Measurements from ENCODE around the gene LRMDA.

Gene LRMDA

GRCh38 chr10:76354212-76354738 lies 922.9 kb downstream of the LRMDA start:
- Histone ChIP-seq H3K9me3 (ENCODE audit: control insufficient read depth, insufficient read depth, low read length) (no peaks in the 10 kb centered on the region), H3K4me3 (ENCODE audit: low read length) (no peak overlapping the region), H3K27me3 (ENCODE audit: control insufficient read depth, insufficient read depth, low read length) (no peaks in the 10 kb centered on the region), H3K36me3 (ENCODE audit: control insufficient read depth, insufficient read depth, low read length) (no peaks in the 10 kb centered on the region), H3K4me1 (ENCODE audit: control insufficient read depth, insufficient read depth, low read length) (no peaks in the 10 kb centered on the region), H3K27ac (ENCODE audit: low read length) (no peak overlapping the region)
- no peak for DNase-seq (ENCODE audit: low read depth, low spot score)
- no CpG with 5 or more reads among the region's 2 CpGs for WGBS (ENCODE audit: insufficient coverage, insufficient read length)

DNA sequence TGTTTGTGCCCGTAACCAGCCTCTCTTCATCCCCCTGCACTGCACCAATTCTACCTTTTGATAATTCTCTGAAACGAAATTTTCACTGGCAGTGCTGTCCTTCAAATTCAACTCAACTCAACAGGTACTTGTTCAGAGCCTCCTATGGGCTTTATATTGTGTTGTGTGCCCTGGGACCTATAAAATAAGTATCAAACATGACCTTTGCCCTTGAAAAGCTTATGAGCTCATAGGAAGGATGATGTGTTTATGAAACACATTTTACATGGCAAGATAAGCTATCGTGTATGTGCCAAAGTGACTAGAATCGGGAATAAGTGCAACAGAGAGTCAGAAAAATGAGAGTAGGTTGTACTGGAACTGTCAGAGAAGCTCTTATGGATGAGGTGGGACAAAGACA lies 923.5 kb downstream of the LRMDA start:
- Histone ChIP-seq H3K36me3 (ENCODE audit: control insufficient read depth, insufficient read depth, low read length) (no peaks in the 10 kb centered on the region), H3K9me3 (ENCODE audit: control insufficient read depth, insufficient read depth, low read length) (no peaks in the 10 kb centered on the region), H3K27ac (ENCODE audit: low read length) (no peak overlapping the region), H3K4me1 (ENCODE audit: control insufficient read depth, insufficient read depth, low read length) (no peaks in the 10 kb centered on the region), H3K27me3 (ENCODE audit: control insufficient read depth, insufficient read depth, low read length) (no peaks in the 10 kb centered on the region), H3K4me3 (ENCODE audit: low read length) (no peak overlapping the region)
- WGBS (ENCODE audit: insufficient coverage, insufficient read length): no CpG with 5 or more reads among the region's 4 CpGs
- no peak for DNase-seq (ENCODE audit: low read depth, low spot score)

GRCh38 chr10:76356557-76356956 lies 925.1 kb downstream of the LRMDA start:
- no peaks in the 10 kb centered on the region for H3K36me3 ChIP-seq (ENCODE audit: control insufficient read depth, insufficient read depth, low read length)
- no peak for DNase-seq (ENCODE audit: low read depth, low spot score)
- H3K4me1 ChIP-seq (ENCODE audit: control insufficient read depth, insufficient read depth, low read length): no peaks in the 10 kb centered on the region
- WGBS (ENCODE audit: insufficient coverage, insufficient read length): no CpG with 5 or more reads among the region's 4 CpGs
- no peak overlapping the region for H3K27ac ChIP-seq (ENCODE audit: low read length)
- H3K4me3 ChIP-seq (ENCODE audit: low read length): no peak overlapping the region
- H3K27me3 ChIP-seq (ENCODE audit: control insufficient read depth, insufficient read depth, low read length): no peaks in the 10 kb centered on the region
- H3K9me3 ChIP-seq (ENCODE audit: control insufficient read depth, insufficient read depth, low read length): no peaks in the 10 kb centered on the region

GRCh38 chr10:76357726-76358415 lies 926.4 kb downstream of the LRMDA start:
- no CpG with 5 or more reads among the region's 8 CpGs for WGBS (ENCODE audit: insufficient coverage, insufficient read length)
- H3K27ac ChIP-seq (ENCODE audit: low read length): no peak overlapping the region
- no peak for DNase-seq (ENCODE audit: low read depth, low spot score)
- no peaks in the 10 kb centered on the region for H3K36me3 ChIP-seq (ENCODE audit: control insufficient read depth, insufficient read depth, low read length)
- no peaks in the 10 kb centered on the region for H3K27me3 ChIP-seq (ENCODE audit: control insufficient read depth, insufficient read depth, low read length)
- H3K9me3 ChIP-seq (ENCODE audit: control insufficient read depth, insufficient read depth, low read length): no peaks in the 10 kb centered on the region
- H3K4me3 ChIP-seq (ENCODE audit: low read length): no peak overlapping the region
- H3K4me1 ChIP-seq (ENCODE audit: control insufficient read depth, insufficient read depth, low read length): no peaks in the 10 kb centered on the region

GRCh38 chr10:76358743-76359395 lies 927.4 kb downstream of the LRMDA start:
- no peak for DNase-seq (ENCODE audit: low read depth, low spot score)
- Histone ChIP-seq H3K4me1 (ENCODE audit: control insufficient read depth, insufficient read depth, low read length) (no peaks in the 10 kb centered on the region), H3K27me3 (ENCODE audit: control insufficient read depth, insufficient read depth, low read length) (no peaks in the 10 kb centered on the region), H3K4me3 (ENCODE audit: low read length) (no peak overlapping the region), H3K9me3 (ENCODE audit: control insufficient read depth, insufficient read depth, low read length) (no peaks in the 10 kb centered on the region), H3K36me3 (ENCODE audit: control insufficient read depth, insufficient read depth, low read length) (no peaks in the 10 kb centered on the region), H3K27ac (ENCODE audit: low read length) (no peak overlapping the region)
- no CpG with 5 or more reads among the region's 5 CpGs for WGBS (ENCODE audit: insufficient coverage, insufficient read length)

DNA sequence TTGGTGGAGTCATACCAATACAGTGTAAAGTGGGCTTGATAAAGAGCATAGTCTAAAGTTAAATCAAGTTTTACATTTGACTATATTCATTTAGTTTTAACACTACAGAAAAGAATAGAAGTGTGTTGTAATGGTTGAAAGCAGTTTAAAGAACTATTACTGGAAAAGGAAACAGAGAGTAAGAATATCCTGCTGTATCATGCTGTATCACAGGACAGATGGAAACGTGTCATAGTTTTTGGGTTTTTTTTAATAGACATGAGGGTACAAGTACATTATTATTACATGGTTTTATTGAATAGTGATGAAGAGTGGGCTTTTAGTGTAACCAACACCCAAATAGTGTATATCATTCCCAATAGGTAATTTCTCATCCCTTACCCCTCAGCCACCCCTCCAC lies 944.3 kb downstream of the LRMDA start:
- no peaks in the 10 kb centered on the region for H3K4me1 ChIP-seq (ENCODE audit: control insufficient read depth, insufficient read depth, low read length)
- H3K4me3 ChIP-seq (ENCODE audit: low read length): no peak overlapping the region
- no peaks in the 10 kb centered on the region for H3K9me3 ChIP-seq (ENCODE audit: control insufficient read depth, insufficient read depth, low read length)
- no peaks in the 10 kb centered on the region for H3K36me3 ChIP-seq (ENCODE audit: control insufficient read depth, insufficient read depth, low read length)
- H3K27me3 ChIP-seq (ENCODE audit: control insufficient read depth, insufficient read depth, low read length): no peaks in the 10 kb centered on the region
- H3K27ac ChIP-seq (ENCODE audit: low read length): no peak overlapping the region
- WGBS (ENCODE audit: insufficient coverage, insufficient read length): no CpG with 5 or more reads among the region's 1 CpG
- DNase-seq (ENCODE audit: low read depth, low spot score): no peak

DNA sequence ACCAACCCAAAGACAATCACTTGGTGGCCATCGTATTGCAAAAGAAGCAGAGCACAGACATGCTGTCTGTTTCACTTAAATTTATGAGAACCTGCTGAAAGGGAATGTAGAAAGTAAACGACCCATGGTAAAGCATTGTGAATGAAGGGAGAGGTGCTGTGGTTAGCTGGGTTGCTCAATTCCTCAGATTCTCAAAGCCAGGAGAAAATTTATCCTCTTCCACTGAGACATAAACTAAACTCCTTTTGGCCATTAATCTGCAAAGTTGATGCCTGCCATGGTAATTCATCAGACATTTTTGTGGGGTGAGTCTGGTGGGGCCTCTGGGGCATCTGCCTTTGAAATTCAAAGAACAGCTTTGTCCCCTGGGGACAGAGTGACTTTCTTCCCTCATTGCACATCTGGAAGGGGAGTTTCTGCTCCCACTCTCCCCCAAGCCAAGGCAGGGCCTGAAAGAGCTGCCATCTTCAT lies 951.0 kb downstream of the LRMDA start:
- no peak overlapping the region for H3K4me3 ChIP-seq (ENCODE audit: low read length)
- no CpG with 5 or more reads among the region's 2 CpGs for WGBS (ENCODE audit: insufficient coverage, insufficient read length)
- H3K27me3 ChIP-seq (ENCODE audit: control insufficient read depth, insufficient read depth, low read length): no peaks in the 10 kb centered on the region
- no peaks in the 10 kb centered on the region for H3K4me1 ChIP-seq (ENCODE audit: control insufficient read depth, insufficient read depth, low read length)
- H3K36me3 ChIP-seq (ENCODE audit: control insufficient read depth, insufficient read depth, low read length): no peaks in the 10 kb centered on the region
- H3K27ac ChIP-seq (ENCODE audit: low read length): no peak overlapping the region
- H3K9me3 ChIP-seq (ENCODE audit: control insufficient read depth, insufficient read depth, low read length): no peaks in the 10 kb centered on the region
- no peak for DNase-seq (ENCODE audit: low read depth, low spot score)

DNA sequence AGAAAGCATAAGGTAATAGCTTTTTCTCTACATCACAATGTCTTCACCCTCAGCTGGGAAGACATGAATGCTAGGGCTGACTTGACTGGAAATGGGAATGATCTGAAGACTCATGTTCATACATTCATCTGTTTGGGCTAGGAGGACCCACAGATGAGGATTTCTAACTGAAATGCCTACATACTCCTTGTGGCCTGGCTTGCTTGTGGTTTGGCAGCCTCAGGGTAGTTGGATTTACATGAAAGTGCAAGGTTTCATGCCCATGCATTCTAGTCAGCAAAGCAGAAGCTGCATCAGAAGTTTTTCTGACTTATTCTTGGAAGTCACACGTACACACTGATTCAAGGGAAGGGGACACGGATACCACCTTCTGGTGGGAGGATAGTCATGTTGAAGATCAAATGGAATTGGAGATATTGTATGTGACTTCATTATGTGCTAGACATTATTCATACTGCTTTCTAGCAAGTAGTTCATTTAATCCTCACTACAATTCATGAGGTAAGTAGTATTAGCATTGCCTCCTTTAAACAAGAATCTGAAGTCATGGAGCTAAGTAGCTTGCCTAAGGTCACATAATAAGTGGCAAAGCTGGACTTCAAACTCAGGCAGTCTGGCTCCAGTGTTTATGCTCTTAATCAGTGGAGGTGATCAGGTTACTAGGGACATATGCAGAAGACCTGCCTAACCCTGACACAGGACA lies 957.0 kb downstream of the LRMDA start:
- no peak for DNase-seq (ENCODE audit: low read depth, low spot score)
- Histone ChIP-seq H3K4me1 (ENCODE audit: control insufficient read depth, insufficient read depth, low read length) (no peaks in the 10 kb centered on the region), H3K9me3 (ENCODE audit: control insufficient read depth, insufficient read depth, low read length) (no peaks in the 10 kb centered on the region), H3K36me3 (ENCODE audit: control insufficient read depth, insufficient read depth, low read length) (no peaks in the 10 kb centered on the region), H3K27ac (ENCODE audit: low read length) (no peak overlapping the region), H3K27me3 (ENCODE audit: control insufficient read depth, insufficient read depth, low read length) (no peaks in the 10 kb centered on the region), H3K4me3 (ENCODE audit: low read length) (no peak overlapping the region)
- no CpG with 5 or more reads among the region's 2 CpGs for WGBS (ENCODE audit: insufficient coverage, insufficient read length)

- Histone ChIP-seq H3K36me3 (ENCODE audit: control insufficient read depth, insufficient read depth, low read length) (no peaks in the 10 kb centered on the region), H3K27me3 (ENCODE audit: control insufficient read depth, insufficient read depth, low read length) (no peaks in the 10 kb centered on the region), H3K4me1 (ENCODE audit: control insufficient read depth, insufficient read depth, low read length) (peaks cover 1% of the 10 kb centered on the region), H3K27ac (ENCODE audit: low read length) (no peak overlapping the region), H3K9me3 (ENCODE audit: control insufficient read depth, insufficient read depth, low read length) (no peaks in the 10 kb centered on the region), H3K4me3 (ENCODE audit: low read length) (no peak overlapping the region)
- WGBS (ENCODE audit: insufficient coverage, insufficient read length): no CpG with 5 or more reads among the region's 3 CpGs
- DNase-seq (ENCODE audit: low read depth, low spot score): no peak
Measured at GRCh38 chr10:76393875-76394706, 962.7 kb downstream of the LRMDA start.

DNA sequence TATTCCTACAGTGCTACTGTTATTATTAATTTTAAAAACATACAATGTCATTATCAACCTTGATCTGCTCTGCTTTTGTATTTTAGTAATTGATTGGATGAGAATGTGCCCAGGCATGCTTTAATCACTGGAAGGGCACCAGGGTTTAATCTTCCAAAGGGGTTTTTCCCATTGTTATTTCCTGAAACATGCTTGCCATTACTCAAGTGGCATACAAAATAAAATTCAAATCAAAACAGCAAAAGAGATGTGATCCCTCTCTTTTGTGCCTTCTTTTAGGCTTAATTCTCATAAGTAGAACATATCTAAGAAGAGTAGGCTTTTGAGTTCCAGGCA lies 963.3 kb downstream of the LRMDA start:
- Histone ChIP-seq H3K27me3 (ENCODE audit: control insufficient read depth, insufficient read depth, low read length) (no peaks in the 10 kb centered on the region), H3K4me3 (ENCODE audit: low read length) (no peak overlapping the region), H3K4me1 (ENCODE audit: control insufficient read depth, insufficient read depth, low read length) (peaks cover 1% of the 10 kb centered on the region), H3K27ac (ENCODE audit: low read length) (no peak overlapping the region), H3K9me3 (ENCODE audit: control insufficient read depth, insufficient read depth, low read length) (no peaks in the 10 kb centered on the region), H3K36me3 (ENCODE audit: control insufficient read depth, insufficient read depth, low read length) (no peaks in the 10 kb centered on the region)
- DNase-seq (ENCODE audit: low read depth, low spot score): no peak

Measured in iPS DF 6.9 (cell line).